ENCODE measurements around the gene RNF26. TPM values are rescaled to one million over a fixed set of nuclear protein-coding genes. Genes with fewer than 3 reads are reported as not detected.

RNF26 gene
- total and polyA plus RNA-seq, 10 of the 15 experiments (the other 5 are each of a cell fraction or from before 2014, with no cell fraction given): 2.8 to 54.5 (median 17.7) TPM

- TF ChIP-seq, protein P1, sequence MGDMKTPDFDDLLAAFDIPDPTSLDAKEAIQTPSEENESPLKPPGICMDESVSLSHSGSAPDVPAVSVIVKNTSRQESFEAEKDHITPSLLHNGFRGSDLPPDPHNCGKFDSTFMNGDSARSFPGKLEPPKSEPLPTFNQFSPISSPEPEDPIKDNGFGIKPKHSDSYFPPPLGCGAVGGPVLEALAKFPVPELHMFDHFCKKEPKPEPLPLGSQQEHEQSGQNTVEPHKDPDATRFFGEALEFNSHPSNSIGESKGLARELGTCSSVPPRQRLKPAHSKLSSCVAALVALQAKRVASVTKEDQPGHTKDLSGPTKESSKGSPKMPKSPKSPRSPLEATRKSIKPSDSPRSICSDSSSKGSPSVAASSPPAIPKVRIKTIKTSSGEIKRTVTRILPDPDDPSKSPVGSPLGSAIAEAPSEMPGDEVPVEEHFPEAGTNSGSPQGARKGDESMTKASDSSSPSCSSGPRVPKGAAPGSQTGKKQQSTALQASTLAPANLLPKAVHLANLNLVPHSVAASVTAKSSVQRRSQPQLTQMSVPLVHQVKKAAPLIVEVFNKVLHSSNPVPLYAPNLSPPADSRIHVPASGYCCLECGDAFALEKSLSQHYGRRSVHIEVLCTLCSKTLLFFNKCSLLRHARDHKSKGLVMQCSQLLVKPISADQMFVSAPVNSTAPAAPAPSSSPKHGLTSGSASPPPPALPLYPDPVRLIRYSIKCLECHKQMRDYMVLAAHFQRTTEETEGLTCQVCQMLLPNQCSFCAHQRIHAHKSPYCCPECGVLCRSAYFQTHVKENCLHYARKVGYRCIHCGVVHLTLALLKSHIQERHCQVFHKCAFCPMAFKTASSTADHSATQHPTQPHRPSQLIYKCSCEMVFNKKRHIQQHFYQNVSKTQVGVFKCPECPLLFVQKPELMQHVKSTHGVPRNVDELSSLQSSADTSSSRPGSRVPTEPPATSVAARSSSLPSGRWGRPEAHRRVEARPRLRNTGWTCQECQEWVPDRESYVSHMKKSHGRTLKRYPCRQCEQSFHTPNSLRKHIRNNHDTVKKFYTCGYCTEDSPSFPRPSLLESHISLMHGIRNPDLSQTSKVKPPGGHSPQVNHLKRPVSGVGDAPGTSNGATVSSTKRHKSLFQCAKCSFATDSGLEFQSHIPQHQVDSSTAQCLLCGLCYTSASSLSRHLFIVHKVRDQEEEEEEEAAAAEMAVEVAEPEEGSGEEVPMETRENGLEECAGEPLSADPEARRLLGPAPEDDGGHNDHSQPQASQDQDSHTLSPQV (IDR thresholded peaks at IDR 0.05): no peak
- TF ChIP-seq PBX3 (IDR thresholded peaks at IDR 0.05; ENCODE audit: insufficient replicate concordance, low read depth, low read length): peak; percentile 7
- no peak for TF ChIP-seq NFYB (IDR thresholded peaks at IDR 0.05; ENCODE audit: insufficient read depth, low read depth, low read length)
- TF ChIP-seq TCF7 (IDR thresholded peaks at IDR 0.05; ENCODE audit: borderline replicate concordance): no peak
- TF ChIP-seq NRF1 (conservative IDR thresholded peaks at IDR 0.05; ENCODE audit: low read depth, low read length): no peak
- 0 out of 2 replicates have a peak, but pooled peaks have one; percentile 43 for TF ChIP-seq NBN (IDR thresholded peaks at IDR 0.05)
- TF ChIP-seq RCOR1 (conservative IDR thresholded peaks at IDR 0.05; ENCODE audit: low read depth, low read length): 0 out of 2 replicates have a peak, but pooled peaks have one; percentile 63
- TF ChIP-seq TAF1 (IDR thresholded peaks at IDR 0.05; ENCODE audit: borderline replicate concordance, low read depth, low read length): no peak
- TF ChIP-seq, protein P2, sequence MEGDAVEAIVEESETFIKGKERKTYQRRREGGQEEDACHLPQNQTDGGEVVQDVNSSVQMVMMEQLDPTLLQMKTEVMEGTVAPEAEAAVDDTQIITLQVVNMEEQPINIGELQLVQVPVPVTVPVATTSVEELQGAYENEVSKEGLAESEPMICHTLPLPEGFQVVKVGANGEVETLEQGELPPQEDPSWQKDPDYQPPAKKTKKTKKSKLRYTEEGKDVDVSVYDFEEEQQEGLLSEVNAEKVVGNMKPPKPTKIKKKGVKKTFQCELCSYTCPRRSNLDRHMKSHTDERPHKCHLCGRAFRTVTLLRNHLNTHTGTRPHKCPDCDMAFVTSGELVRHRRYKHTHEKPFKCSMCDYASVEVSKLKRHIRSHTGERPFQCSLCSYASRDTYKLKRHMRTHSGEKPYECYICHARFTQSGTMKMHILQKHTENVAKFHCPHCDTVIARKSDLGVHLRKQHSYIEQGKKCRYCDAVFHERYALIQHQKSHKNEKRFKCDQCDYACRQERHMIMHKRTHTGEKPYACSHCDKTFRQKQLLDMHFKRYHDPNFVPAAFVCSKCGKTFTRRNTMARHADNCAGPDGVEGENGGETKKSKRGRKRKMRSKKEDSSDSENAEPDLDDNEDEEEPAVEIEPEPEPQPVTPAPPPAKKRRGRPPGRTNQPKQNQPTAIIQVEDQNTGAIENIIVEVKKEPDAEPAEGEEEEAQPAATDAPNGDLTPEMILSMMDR (IDR thresholded peaks at IDR 0.05 in 2 of 3, conservative IDR thresholded peaks at IDR 0.05 in 1 of 3; ENCODE audit: control insufficient read depth in 2 of 3, extremely low read depth in 1 of 3, insufficient read depth in 1 of 3, low read depth in 3 of 3, low read length in 3 of 3): peak; percentile 73 to 86 (median 82)
- TF ChIP-seq MXI1 (IDR thresholded peaks at IDR 0.05; ENCODE audit: low read depth, low read length): no peak
- TF ChIP-seq, protein P3, sequence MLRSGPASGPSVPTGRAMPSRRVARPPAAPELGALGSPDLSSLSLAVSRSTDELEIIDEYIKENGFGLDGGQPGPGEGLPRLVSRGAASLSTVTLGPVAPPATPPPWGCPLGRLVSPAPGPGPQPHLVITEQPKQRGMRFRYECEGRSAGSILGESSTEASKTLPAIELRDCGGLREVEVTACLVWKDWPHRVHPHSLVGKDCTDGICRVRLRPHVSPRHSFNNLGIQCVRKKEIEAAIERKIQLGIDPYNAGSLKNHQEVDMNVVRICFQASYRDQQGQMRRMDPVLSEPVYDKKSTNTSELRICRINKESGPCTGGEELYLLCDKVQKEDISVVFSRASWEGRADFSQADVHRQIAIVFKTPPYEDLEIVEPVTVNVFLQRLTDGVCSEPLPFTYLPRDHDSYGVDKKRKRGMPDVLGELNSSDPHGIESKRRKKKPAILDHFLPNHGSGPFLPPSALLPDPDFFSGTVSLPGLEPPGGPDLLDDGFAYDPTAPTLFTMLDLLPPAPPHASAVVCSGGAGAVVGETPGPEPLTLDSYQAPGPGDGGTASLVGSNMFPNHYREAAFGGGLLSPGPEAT (IDR thresholded peaks at IDR 0.05; ENCODE audit: low read depth): no peak
- TF ChIP-seq ATF3 (IDR thresholded peaks at IDR 0.05; ENCODE audit: borderline replicate concordance, extremely low read depth, low read depth, low read length): no peak
- TF ChIP-seq RUNX3 (IDR thresholded peaks at IDR 0.05; ENCODE audit: low read length): peak; percentile 32; the same call in 1 of the 2 replicates
- no peak for TF ChIP-seq ZBED1 (IDR thresholded peaks at IDR 0.05; ENCODE audit: borderline replicate concordance)
- no peak for TF ChIP-seq ZBTB40 (IDR thresholded peaks at IDR 0.05; ENCODE audit: borderline replicate concordance)
- TF ChIP-seq SMC3 (IDR thresholded peaks at IDR 0.05; ENCODE audit: borderline replicate concordance, low read length): peak; percentile 66
These were observed 10.7 kb upstream of the RNF26 start (continued) for GRCh38 chr11:119323532-119324033.
